IPS-15b (cell line): ENCODE data around the gene PUSL1.

Experiments used
- H3K27me3 ChIP-seq: one replicate; pipeline ENCODE4 v1.6.1; 2013; ENCODE audit warnings: low read length; ENCODE audit not compliant: control insufficient read depth, insufficient read depth
- H3K36me3 ChIP-seq: one replicate; pipeline ENCODE4 v1.6.1; 2013; ENCODE audit warnings: low read length; ENCODE audit not compliant: control insufficient read depth, insufficient read depth
- H3K4me1 ChIP-seq: one replicate; pipeline ENCODE4 v1.6.1; 2013; ENCODE audit warnings: mild to moderate bottlenecking, low read length; ENCODE audit not compliant: control insufficient read depth, insufficient read depth
- H3K4me3 ChIP-seq: one replicate; pipeline ENCODE4 v1.5.1; 2013; ENCODE audit warnings: low read depth, low read length
- H3K9ac ChIP-seq: one replicate; pipeline ENCODE4 v1.6.1; 2013; ENCODE audit warnings: low read depth, mild to moderate bottlenecking, low read length
- H3K9me3 ChIP-seq: one replicate; pipeline ENCODE4 v1.6.1; 2013; ENCODE audit warnings: mild to moderate bottlenecking, low read length; ENCODE audit not compliant: control insufficient read depth, insufficient read depth

PUSL1 gene

DNA sequence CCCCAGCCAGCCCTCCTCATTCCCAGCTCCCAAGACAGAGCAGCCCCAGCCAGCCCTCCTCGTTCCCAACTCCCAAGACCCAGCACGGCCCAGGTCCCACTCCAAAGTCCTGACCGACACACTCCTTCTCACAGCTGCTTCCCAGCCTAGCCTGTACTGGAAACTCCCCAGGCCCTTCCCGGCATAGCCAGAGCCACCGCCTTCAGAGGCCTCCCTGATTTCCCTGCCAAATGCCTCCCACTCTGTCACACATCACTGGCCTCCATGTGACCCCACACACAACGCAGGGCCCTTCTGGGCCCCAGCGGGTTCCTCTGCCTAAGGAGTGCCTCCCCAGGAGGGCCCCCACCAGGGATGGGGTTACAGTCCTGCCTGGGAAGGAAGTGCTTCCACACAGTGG, 37.6 kb upstream of the PUSL1 start:
- H3K9me3 ChIP-seq: no peaks in the 10 kb centered on the region
- peaks cover 4% of the 10 kb centered on the region for H3K27me3 ChIP-seq
- no peak overlapping the region for H3K4me3 ChIP-seq
- peaks cover 5% of the 10 kb centered on the region for H3K4me1 ChIP-seq
- peaks cover 20% of the 10 kb centered on the region for H3K36me3 ChIP-seq
- no peak overlapping the region for H3K9ac ChIP-seq

DNA sequence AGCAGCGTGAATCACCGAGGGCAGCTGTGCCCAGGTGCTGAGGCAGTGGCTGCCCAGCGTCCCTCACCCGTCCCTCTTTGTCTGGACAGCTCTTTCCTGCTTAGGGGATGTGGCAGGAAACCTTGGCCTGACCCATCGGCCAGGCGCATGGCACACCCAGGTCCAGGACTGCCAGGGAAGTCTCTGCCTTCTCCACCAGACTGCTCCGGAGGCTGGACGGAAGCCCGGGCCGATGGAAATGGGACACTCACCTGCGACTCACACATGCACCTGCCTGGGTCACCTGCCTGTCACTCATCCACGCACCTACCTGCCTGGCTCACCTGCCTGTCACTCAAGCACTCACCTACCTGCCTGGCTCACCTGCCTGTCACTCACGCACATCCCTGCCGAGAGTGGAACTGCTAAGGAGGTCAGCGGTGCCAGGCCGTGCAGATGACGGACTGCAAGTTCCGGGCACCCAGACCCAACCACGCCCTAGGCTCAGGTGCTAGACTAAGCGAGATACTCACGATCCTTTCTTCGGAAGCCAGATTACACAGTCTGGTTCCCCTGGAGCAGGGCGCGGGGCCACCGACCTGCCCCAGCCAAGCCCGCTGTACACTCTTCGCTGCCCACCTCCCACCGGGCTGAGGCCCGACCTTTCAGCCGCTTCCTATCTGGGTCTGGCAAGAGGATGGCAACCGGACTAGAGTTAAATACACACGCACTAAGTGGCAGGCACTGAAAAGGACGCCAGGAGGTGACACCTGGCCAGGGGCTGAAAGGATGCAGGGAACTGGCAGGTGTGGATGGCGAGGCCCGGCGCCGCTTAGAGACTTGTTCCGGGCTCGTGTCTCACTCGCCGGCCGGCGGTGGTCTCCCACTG, 35.8 kb upstream of the PUSL1 start:
- peak overlapping the region; percentile 81 for H3K9ac ChIP-seq
- H3K4me1 ChIP-seq: peaks cover 5% of the 10 kb centered on the region
- H3K36me3 ChIP-seq: peaks cover 12% of the 10 kb centered on the region
- H3K27me3 ChIP-seq: peaks cover 4% of the 10 kb centered on the region
- H3K4me3 ChIP-seq: peak overlapping the region; percentile 83
- no peaks in the 10 kb centered on the region for H3K9me3 ChIP-seq

DNA sequence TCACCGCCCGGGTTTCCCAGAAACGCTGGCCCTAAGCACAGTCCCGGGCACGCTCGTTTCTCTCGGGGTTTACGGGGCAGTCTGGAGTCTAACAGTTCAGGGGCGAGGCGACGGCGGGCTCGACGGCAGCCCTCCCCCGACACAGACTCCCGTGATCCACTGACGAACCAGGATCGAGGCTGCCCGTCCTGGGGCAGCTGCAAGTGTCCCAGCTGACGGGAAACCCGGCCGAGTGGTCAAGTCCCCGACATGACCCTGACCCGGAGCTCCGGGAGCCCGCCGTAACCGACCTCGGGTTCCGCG, 35.2 kb upstream of the PUSL1 start:
- no peaks in the 10 kb centered on the region for H3K9me3 ChIP-seq
- H3K36me3 ChIP-seq: peaks cover 8% of the 10 kb centered on the region
- H3K4me1 ChIP-seq: peaks cover 5% of the 10 kb centered on the region
- peak overlapping the region; percentile 81 for H3K9ac ChIP-seq
- H3K27me3 ChIP-seq: peaks cover 4% of the 10 kb centered on the region
- peak overlapping the region; percentile 83 for H3K4me3 ChIP-seq

DNA sequence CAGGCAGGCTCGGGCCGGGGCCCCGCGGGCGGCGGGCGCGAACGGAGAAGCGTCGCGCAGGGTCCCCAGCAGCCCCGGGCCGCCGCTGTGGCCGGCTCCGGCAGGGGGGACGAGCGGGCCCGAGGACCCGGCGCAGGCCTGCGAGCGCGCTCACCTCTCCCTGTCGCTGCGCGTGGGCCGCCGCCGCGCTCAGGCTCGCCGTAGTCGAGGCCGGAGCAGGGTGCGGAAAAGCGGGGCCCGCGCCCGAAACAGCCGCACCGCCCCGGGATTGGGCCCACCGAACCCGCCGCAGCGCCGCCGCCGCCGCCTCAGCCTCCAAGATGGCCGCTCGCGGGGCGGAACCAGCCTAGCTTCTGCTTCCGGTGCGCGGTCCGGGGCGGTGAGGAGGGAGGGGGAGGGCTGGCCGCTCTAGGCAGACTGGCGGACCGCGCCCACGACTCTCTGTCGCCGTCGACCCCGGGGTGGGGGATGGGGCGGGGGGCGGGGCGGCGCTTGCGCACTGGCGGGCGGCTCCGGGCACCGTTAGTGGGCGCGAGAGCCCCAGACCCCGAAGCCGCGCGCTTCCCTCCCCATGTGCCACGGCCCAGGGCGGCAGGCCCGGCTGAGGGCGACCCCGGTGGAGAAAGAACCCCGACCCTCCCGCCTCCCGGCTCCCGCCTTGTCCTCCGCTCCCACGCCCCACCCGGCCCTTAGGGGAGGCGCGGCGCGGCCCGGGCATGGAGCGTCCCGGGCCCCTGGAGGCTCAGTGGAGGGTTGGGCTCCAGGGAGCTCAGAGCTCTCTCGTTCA, 34.7 kb upstream of the PUSL1 start, which contains the start of gene UBE2J2:
UBE2J2 (minus strand) TSS at position 343 of the 787 bp plus-strand sequence. CDS start 5,862 bp downstream, outside the sequence.
- H3K4me1 ChIP-seq: peaks cover 5% of the 10 kb centered on the region
- peak within 1 kb of the TSS; percentile 83 for H3K4me3 ChIP-seq
- peak within 1 kb of the TSS; percentile 81 for H3K9ac ChIP-seq
- H3K9me3 ChIP-seq: no peaks in the 10 kb centered on the region
- peaks cover 7% of the 10 kb centered on the region for H3K36me3 ChIP-seq
- peaks cover 4% of the 10 kb centered on the region for H3K27me3 ChIP-seq

DNA sequence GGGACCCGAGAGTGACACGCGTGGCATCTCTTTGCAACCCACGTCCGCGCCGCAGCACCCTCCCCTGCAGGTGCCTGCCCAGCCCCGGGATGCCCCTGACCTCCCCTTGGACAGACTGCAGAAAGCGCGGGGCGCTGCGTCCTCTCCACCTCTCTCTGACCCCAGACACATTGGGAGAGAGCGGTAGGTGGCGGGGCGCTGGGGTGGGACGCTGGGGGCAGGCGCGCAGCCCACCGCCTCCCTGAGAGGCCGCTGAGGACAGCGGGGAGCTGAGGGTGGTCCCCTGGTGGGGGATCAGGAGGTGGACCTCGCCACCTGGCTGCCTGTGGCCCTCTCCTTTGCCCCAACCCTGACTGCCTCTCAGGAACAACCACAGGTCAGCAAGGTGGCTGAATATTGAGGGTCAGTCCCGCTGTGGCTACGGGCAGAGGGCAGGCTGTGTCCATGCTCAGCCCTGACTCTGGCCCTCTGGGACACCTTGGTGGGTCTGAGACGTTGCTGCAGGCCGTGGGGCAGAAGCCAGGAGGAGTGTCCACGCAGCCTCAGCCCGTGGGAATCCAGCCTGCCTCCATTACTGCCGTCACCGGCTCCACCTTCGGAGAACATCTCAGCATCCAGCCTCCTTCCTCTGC, 34.0 kb upstream of the PUSL1 start:
- H3K27me3 ChIP-seq: peaks cover 4% of the 10 kb centered on the region
- H3K4me3 ChIP-seq: peak overlapping the region; percentile 56
- no peaks in the 10 kb centered on the region for H3K9me3 ChIP-seq
- peak overlapping the region; percentile 60 for H3K9ac ChIP-seq
- H3K36me3 ChIP-seq: peaks cover 6% of the 10 kb centered on the region
- peaks cover 5% of the 10 kb centered on the region for H3K4me1 ChIP-seq

DNA sequence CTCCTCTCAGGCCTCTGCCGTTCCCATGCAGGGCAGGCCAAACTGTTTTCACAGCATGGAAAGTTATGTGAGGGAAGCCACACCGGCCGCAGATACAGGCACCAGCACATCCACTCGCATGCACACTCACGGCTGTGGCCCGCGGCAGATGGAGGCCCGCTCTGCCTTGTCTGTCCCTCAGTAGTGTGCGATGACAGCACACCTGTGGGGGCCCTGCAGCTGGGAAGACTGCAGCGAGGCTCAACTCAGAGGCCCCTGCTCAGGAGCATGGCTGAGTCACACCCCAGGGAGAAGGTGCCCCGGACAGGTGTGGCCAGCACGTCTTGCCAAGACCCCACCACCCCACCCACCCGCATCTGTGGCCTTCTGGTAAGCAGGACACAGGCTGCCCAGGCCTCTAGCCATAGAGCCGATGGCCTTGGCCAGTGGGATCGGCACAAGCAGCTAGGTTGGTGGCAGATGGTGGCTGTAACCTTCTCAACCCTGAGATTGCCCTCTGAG, 33.4 kb upstream of the PUSL1 start:
- H3K9me3 ChIP-seq: no peaks in the 10 kb centered on the region
- peaks cover 4% of the 10 kb centered on the region for H3K27me3 ChIP-seq
- H3K36me3 ChIP-seq: peaks cover 6% of the 10 kb centered on the region
- peak overlapping the region; percentile 60 for H3K9ac ChIP-seq
- H3K4me1 ChIP-seq: peaks cover 5% of the 10 kb centered on the region
- H3K4me3 ChIP-seq: no peak overlapping the region

DNA sequence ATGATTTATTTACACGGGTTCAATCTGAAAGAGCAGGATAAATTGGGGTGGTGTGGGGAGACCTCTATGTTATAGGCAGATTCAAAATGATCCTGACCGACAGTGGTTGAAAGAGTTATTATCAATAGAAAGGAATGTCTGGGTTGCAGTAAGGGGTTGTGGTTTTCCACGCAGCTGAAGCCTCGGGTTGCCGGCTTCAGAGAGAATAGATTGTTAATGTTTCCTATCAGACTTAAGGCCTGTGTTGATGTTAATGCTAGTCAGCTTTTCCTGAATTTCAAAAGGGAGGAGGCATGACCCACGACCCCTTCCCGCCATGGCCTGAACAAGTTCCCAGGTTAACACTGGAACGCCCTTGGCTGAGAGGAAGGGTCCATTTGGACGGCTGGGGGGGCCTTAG, 32.6 kb upstream of the PUSL1 start:
- Histone ChIP-seq H3K4me3 (no peak overlapping the region), H3K9ac (no peak overlapping the region), H3K9me3 (no peaks in the 10 kb centered on the region), H3K36me3 (peaks cover 6% of the 10 kb centered on the region), H3K4me1 (peaks cover 5% of the 10 kb centered on the region), H3K27me3 (peaks cover 4% of the 10 kb centered on the region)

DNA sequence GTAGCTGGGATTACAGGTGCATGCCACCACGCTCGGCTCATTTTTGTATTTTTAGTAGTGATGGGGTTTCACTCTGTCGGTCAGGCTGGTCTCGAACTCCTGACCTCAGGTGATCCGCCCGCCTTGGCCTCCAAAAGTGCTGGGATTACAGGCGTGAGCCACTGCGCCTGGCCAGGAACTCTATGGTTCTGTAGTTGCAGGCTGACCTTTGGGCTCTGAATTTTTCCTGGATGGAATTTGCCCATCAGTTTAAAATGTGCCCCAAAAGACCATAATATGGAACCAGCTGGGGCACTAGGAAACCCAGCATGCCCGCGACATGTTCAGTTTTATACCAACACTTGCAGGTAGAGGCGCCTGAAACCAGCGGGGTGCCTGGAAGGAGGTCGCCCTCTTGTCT, 29.8 kb upstream of the PUSL1 start:
- Histone ChIP-seq H3K27me3 (peaks cover 4% of the 10 kb centered on the region), H3K4me3 (no peak overlapping the region), H3K4me1 (no peaks in the 10 kb centered on the region), H3K9me3 (no peaks in the 10 kb centered on the region), H3K9ac (no peak overlapping the region), H3K36me3 (no peaks in the 10 kb centered on the region)

DNA sequence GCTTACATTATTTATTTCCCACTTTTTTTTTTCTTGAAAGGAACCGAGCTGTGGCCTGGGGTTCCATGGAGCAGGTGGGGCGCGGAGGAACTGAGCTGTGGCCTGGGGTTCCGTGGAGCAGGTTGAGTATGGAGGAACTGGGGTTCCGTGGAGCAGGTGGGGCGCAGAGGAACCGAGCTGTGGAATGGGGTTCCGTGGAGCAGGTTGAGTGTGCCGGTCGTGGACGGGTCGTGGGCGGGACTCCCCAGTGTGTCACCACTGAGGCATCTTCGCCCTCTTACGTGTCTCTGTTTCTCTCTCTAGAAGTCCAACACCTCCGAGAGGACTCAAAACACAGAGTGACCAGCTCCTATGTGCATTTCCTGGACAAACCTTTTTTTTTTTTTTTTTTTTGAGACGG, 29.4 kb upstream of the PUSL1 start:
- H3K9ac ChIP-seq: no peak overlapping the region
- H3K27me3 ChIP-seq: peaks cover 4% of the 10 kb centered on the region
- no peaks in the 10 kb centered on the region for H3K4me1 ChIP-seq
- H3K4me3 ChIP-seq: no peak overlapping the region
- H3K9me3 ChIP-seq: no peaks in the 10 kb centered on the region
- no peaks in the 10 kb centered on the region for H3K36me3 ChIP-seq

DNA sequence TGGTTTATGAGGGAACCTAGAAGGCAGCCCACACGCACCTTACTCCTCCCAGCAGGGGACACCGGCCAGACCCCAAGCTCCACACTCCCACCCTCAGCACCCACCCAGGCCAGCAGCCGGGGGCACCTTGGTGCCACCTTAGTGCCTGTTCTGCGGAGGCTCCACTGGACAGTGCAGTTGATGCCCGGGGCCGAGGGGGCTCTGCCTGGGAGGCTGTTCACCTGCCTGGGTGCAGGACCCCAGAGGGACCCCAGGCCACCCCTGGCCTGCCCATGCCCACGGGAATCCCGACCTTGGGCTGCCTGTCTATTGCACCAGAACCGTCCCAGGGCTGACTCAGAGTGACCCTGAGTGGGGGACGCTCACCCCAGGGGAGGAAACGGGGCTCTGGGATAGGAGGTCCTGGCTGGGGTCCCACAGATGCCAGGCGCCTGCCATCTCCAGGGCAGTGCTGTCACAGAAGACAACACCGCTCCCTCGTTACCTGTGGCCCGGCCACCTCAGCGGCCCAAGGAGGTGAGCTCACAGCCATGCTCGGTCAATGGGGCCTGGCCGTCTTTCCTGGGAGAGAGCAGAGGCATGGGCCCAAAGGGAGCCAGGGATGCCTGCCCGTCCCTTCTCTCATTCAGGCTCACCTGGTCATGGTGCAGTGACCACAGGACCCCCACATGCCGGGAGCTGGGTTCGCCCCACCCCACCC, 27.5 kb upstream of the PUSL1 start:
- Histone ChIP-seq H3K27me3 (no peaks in the 10 kb centered on the region), H3K9ac (no peak overlapping the region), H3K4me3 (no peak overlapping the region), H3K36me3 (no peaks in the 10 kb centered on the region), H3K4me1 (no peaks in the 10 kb centered on the region), H3K9me3 (no peaks in the 10 kb centered on the region)
